Hippocampal formation (tissue), 2 donors: ENCODE data around the gene AP4S1.

Experiments used
- DNase-seq, 2 donors: peaks; one replicate each; lab custom pipeline; 2025; lab: John Stamatoyannopoulos, UW

AP4S1 gene

DNA sequence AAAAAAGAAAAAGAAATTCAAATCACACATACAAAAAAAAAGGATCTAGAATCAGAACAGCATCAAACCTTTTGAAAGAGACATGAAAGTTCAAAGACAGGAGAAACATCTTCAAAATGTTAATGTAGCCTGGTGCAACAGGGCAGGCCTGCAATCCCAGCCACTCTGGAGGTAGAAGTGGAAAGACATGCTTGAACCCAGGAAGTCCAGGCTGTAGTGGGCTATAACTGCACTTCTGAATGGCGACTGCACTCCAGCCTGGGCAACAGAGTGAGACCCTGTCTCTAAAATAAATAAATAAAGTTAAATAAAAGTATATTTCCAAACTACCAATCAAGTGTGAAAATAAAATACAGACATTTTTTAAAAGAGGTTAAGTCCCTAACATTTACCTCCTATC is 18.7 kb upstream of the AP4S1 start:
- DNase-seq, result no peak

DNA sequence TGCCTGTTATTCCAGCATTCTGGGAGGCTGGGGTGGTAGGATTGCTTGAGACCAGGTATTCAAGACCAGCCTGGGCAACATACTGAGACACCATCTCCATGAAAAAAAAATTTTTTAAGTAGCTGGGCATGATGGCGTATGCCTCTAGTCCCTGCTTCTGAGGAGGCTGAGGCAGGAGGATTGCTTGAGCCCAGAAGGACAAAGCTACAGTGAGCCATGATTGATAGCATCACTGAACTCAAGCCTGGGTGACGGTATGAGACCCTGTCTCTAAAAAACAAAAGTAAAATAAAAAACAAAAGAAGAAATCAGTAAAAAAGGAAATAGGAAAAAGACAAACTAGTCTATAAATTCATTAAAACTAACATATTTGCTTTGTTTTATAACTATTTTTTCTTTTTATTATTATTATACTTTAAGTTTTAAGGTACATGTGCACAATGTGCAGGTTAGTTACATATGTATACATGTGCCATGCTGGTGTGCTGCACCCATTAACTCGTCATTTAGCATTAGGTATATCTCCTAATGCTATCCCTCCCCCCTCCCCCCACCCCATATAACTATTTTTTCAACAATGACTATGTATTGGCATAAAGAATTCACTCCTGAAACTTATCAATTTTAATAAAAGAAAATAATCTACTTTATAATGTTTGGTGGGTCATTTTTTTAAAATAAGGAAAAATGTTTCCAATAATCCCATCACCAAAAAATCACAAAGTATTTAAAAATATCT is 15.4 kb upstream of the AP4S1 start:
- DNase-seq, result no peak

GRCh38 chr14:31010935-31011334 is 14.5 kb upstream of the AP4S1 start:
- no peak for DNase-seq

- DNase-seq, result no peak
Observed at GRCh38 chr14:31013841-31014240, 11.6 kb upstream of the AP4S1 start.

DNA sequence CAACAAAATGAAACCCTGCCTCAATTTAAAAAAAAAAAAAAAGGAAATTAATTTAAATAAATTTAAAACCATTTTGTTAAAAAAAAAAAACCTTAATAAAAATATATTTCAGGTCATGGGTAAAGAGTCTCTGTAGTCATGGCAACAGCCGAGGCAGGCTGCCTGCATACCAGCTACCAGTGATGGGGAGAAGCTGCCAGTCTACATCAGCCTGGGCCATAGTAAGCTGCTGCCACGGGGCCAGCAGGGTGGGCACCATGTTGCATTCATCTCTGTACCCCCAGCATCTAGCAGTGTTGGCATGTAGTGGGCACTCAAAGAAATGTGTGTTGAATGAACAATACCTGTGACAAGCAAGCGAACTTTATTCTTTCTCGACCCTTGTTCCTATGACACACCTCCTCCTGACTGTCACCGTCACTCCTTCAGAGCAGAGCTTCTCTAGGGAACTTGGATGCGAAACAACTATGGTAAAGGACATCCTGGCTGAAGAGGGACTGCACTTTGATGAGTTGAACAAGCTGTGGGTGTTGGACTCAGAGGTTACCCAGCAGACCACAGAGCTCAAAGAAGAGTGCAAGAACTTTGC is 7.3 kb upstream of the AP4S1 start:
- no peak for DNase-seq

GRCh38 chr14:31020834-31021575 is 4.4 kb upstream of the AP4S1 start:
- DNase-seq, result no peak

DNA sequence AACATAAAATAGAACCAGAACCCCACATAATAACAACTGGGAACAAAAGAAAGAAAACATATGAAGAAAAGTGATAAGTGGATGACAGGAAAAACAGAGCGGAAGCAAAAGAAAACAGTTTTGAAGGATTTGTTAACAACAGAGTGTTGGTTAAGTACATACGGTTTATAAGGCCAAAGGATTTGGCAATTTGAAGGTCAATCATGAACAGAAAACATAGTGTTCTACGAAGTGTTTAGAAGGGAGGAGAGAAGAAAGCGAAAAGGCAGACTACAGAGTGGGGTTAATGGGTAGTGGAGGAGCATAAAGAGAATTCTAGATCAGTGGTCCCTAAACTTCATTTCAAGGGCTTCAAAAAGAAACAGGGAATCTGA is 3.9 kb upstream of the AP4S1 start:
- DNase-seq, result no peak

DNA sequence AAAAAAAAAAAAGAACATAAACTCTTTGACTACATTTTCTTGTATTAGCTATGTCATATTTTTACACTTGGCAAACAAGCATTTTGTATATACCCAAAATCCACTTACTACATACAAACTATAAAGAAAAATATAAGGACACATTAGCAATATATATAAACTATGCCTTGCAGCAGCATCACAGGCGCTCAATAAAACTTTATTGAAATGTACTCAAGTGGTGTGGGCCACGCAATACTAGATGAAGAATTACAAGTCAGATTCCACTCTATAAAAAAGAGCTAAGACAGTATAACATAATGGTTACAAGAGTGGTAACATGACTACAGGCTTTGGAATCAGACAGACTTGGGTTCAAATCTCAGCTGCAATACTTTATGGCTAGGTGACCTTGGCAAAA is 3.1 kb upstream of the AP4S1 start:
- no peak for DNase-seq

GRCh38 chr14:31024010-31024480 is 1.4 kb upstream of the AP4S1 start:
- no peak for DNase-seq

- DNase-seq, result no peak
Observed at GRCh38 chr14:31024577-31025366, 677 bp upstream of the AP4S1 start.

DNA sequence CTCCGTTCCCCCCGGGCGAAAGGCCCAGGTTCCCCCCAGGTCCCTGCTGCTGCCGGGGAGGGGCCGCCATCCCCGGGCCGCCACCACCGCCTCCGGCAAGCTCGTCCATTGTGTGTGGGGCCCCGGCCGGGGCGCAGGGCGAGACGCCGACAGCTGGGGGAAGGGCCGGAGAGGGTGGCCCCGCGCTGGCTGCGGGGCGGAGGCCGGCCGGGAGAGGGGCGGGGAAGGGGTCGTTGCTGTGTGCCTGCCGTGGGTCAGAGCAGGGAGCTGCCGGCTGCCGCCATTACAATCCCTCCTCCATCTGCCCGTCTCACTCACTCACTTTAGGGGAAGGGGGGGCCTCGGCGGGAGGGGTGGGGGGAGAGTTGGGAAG is 614 bp downstream of the AP4S1 start, which contains the start of gene STRN3:
STRN3 (minus strand) TSS at position 303 of the 373 bp plus-strand sequence; CDS start at position 109, 194 bp downstream.
- no peak for DNase-seq

- peak; percentile 94 to 97 for DNase-seq
Observed at GRCh38 chr14:31026450-31027235, 1.2 kb downstream of the AP4S1 start.

- DNase-seq, result no peak
Observed at GRCh38 chr14:31027847-31028246, 2.4 kb downstream of the AP4S1 start.

GRCh38 chr14:31029016-31029970 is 3.8 kb downstream of the AP4S1 start:
- DNase-seq, result no peak

DNA sequence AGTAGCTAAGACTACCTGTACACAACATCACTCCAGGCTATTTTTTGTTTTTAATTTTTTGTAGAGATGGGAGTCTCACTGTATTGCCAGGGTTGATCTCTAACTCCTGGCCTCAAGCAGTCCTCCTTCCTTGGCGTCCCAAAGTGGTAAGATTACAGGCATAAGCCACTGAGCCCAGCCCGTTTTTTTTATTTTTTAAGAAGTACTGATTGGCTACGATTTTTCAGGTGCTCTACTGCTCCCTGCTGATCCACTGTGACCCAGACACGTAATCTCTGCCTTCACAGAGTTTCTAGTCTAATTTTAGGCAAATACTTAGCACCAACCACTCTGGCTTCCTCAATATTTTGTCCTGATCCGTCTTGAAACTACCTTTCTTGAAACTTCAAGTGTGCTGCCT is 5.0 kb downstream of the AP4S1 start:
- no peak for DNase-seq

- no peak for DNase-seq
Observed at GRCh38 chr14:31036552-31036951, 11.1 kb downstream of the AP4S1 start.

GRCh38 chr14:31037709-31038221 is 12.3 kb downstream of the AP4S1 start:
- no peak for DNase-seq

- no peak for DNase-seq
Observed at GRCh38 chr14:31038521-31039166, 13.2 kb downstream of the AP4S1 start.

GRCh38 chr14:31042300-31042699 is 16.9 kb downstream of the AP4S1 start:
- DNase-seq, result no peak
